Liver (tissue), 3 donors: ENCODE data around the gene SYCE3.

ENCODE experiments used
- EGR1 ChIP-seq, 2 donors: IDR thresholded peaks; 2 replicates each; pipeline ENCODE4 v1.6.1; 2016 to 2018; ENCODE audit warnings: antibody characterized with exemption in 2 of 2, low read depth in 2 of 2
- FOXA1 ChIP-seq: IDR thresholded peaks from 2 replicates; pipeline ENCODE4 v1.6.1; 2016; ENCODE audit warnings: antibody characterized with exemption
- HNF4A ChIP-seq, 2 donors: conservative IDR thresholded peaks; 2 replicates each; pipeline ENCODE4 v1.6.1; 2016; ENCODE audit warnings: antibody characterized with exemption in 2 of 2, mild to moderate bottlenecking in 2 of 2
- RAD21 ChIP-seq, 2 donors: IDR thresholded peaks; 2 replicates each; pipeline ENCODE4 v1.6.1; 2016; ENCODE audit warnings: antibody characterized with exemption in 2 of 2, mild to moderate bottlenecking in 2 of 2
- RXRA ChIP-seq, 2 donors: IDR thresholded peaks; 2 replicates each; pipeline ENCODE4 v1.6.1; 2017 to 2018; ENCODE audit warnings: antibody characterized with exemption in 2 of 2, mild to moderate bottlenecking in 1 of 2
- SP1 ChIP-seq: IDR thresholded peaks from 2 replicates; pipeline ENCODE4 v1.6.1; 2018; ENCODE audit warnings: antibody characterized with exemption, mild to moderate bottlenecking
- TAF1 ChIP-seq: conservative IDR thresholded peaks from 2 replicates; pipeline ENCODE4 v1.6.1; 2016; ENCODE audit warnings: antibody characterized with exemption, mild to moderate bottlenecking
- YY1 ChIP-seq: IDR thresholded peaks from 2 replicates; pipeline ENCODE4 v1.6.1; 2016; ENCODE audit warnings: antibody characterized with exemption, mild to moderate bottlenecking
- TF ChIP-seq, protein P1 (sequence below): fragments of 150-350 bp; IDR thresholded peaks from 2 replicates; pipeline ENCODE4 v1.5.1; 2017; ENCODE audit warnings: improper control_type of control experiment, low read depth, low read length; ENCODE audit not compliant: missing input control
- TF ChIP-seq, protein P2 (sequence below): IDR thresholded peaks from 2 replicates; pipeline ENCODE4 v1.6.1; 2016; ENCODE audit warnings: antibody characterized with exemption
- TF ChIP-seq, protein P3 (sequence below): IDR thresholded peaks from 2 replicates; pipeline ENCODE4 v1.6.1; 2016; ENCODE audit warnings: antibody characterized with exemption, mild to moderate bottlenecking
- TF ChIP-seq, protein P4 (sequence below): IDR thresholded peaks from 2 replicates; pipeline ENCODE4 v1.6.1; 2016; ENCODE audit warnings: antibody characterized with exemption
- TF ChIP-seq, protein P5 (sequence below): IDR thresholded peaks from 2 replicates; pipeline ENCODE4 v1.6.1; 2016; ENCODE audit warnings: antibody characterized with exemption
- donor health status: healthy.
- donor health status: healthy.

GRCh38 chr22:50568626-50569025 is 5.9 kb upstream of the SYCE3 start:
- TF ChIP-seq, protein P1, sequence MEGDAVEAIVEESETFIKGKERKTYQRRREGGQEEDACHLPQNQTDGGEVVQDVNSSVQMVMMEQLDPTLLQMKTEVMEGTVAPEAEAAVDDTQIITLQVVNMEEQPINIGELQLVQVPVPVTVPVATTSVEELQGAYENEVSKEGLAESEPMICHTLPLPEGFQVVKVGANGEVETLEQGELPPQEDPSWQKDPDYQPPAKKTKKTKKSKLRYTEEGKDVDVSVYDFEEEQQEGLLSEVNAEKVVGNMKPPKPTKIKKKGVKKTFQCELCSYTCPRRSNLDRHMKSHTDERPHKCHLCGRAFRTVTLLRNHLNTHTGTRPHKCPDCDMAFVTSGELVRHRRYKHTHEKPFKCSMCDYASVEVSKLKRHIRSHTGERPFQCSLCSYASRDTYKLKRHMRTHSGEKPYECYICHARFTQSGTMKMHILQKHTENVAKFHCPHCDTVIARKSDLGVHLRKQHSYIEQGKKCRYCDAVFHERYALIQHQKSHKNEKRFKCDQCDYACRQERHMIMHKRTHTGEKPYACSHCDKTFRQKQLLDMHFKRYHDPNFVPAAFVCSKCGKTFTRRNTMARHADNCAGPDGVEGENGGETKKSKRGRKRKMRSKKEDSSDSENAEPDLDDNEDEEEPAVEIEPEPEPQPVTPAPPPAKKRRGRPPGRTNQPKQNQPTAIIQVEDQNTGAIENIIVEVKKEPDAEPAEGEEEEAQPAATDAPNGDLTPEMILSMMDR = no peak
- TF ChIP-seq, protein P2, sequence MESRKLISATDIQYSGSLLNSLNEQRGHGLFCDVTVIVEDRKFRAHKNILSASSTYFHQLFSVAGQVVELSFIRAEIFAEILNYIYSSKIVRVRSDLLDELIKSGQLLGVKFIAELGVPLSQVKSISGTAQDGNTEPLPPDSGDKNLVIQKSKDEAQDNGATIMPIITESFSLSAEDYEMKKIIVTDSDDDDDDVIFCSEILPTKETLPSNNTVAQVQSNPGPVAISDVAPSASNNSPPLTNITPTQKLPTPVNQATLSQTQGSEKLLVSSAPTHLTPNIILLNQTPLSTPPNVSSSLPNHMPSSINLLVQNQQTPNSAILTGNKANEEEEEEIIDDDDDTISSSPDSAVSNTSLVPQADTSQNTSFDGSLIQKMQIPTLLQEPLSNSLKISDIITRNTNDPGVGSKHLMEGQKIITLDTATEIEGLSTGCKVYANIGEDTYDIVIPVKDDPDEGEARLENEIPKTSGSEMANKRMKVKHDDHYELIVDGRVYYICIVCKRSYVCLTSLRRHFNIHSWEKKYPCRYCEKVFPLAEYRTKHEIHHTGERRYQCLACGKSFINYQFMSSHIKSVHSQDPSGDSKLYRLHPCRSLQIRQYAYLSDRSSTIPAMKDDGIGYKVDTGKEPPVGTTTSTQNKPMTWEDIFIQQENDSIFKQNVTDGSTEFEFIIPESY = no peak
- TF ChIP-seq, protein P3, sequence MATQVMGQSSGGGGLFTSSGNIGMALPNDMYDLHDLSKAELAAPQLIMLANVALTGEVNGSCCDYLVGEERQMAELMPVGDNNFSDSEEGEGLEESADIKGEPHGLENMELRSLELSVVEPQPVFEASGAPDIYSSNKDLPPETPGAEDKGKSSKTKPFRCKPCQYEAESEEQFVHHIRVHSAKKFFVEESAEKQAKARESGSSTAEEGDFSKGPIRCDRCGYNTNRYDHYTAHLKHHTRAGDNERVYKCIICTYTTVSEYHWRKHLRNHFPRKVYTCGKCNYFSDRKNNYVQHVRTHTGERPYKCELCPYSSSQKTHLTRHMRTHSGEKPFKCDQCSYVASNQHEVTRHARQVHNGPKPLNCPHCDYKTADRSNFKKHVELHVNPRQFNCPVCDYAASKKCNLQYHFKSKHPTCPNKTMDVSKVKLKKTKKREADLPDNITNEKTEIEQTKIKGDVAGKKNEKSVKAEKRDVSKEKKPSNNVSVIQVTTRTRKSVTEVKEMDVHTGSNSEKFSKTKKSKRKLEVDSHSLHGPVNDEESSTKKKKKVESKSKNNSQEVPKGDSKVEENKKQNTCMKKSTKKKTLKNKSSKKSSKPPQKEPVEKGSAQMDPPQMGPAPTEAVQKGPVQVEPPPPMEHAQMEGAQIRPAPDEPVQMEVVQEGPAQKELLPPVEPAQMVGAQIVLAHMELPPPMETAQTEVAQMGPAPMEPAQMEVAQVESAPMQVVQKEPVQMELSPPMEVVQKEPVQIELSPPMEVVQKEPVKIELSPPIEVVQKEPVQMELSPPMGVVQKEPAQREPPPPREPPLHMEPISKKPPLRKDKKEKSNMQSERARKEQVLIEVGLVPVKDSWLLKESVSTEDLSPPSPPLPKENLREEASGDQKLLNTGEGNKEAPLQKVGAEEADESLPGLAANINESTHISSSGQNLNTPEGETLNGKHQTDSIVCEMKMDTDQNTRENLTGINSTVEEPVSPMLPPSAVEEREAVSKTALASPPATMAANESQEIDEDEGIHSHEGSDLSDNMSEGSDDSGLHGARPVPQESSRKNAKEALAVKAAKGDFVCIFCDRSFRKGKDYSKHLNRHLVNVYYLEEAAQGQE = peak; percentile 89
- TF ChIP-seq RAD21 (IDR thresholded peaks at IDR 0.05) (no peak), RXRA (IDR thresholded peaks at IDR 0.05) (no peak), EGR1 (IDR thresholded peaks at IDR 0.05; ENCODE audit: low read depth in 2 of 2) (peak; percentile 91), FOXA1 (peak; percentile 12), TAF1 (no peak), HNF4A (conservative IDR thresholded peaks at IDR 0.05) (no peak), YY1 (peak; percentile 79), SP1 (no peak)
- TF ChIP-seq, protein P4, sequence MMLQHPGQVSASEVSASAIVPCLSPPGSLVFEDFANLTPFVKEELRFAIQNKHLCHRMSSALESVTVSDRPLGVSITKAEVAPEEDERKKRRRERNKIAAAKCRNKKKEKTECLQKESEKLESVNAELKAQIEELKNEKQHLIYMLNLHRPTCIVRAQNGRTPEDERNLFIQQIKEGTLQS = no peak
- TF ChIP-seq, protein P5, sequence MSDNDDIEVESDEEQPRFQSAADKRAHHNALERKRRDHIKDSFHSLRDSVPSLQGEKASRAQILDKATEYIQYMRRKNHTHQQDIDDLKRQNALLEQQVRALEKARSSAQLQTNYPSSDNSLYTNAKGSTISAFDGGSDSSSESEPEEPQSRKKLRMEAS = no peak
